Effector CD8-positive, alpha-beta T cell (primary cell): ENCODE data around the gene EVPL.
"Not testable (repeated sequence)": the region's sequence is repeated elsewhere in the genome, so short reads cannot be mapped to it uniquely, and the experiment has no call there.

Experiments
- DNase-seq: peaks from one replicate; lab custom pipeline; 2025; lab: John Stamatoyannopoulos, UW
- total RNA-seq, 4 experiments: gene quantifications; one replicate each; lab custom pipeline; 2026; lab: John Stamatoyannopoulos, UW

Gene EVPL
- 0 to 1.4 (median 0.18) reads per million in 4 experiments for total RNA-seq

- no peak for DNase-seq
Measured at GRCh38 chr17:76027159-76027839, at the start of gene EVPL. EVPL (minus strand) TSS chr17:76027306; CDS start chr17:76027198, 108 bp downstream.

- no peak for DNase-seq
Measured at GRCh38 chr17:76076146-76076764, 49.1 kb upstream of the EVPL start.

- no peak for DNase-seq
Measured at GRCh38 chr17:76075364-76076145, 48.4 kb upstream of the EVPL start.

GRCh38 chr17:76074390-76075363 lies 47.6 kb upstream of the EVPL start, which contains the start of gene GALR2:
GALR2 (plus strand) TSS chr17:76074781; CDS start chr17:76074884, 103 bp downstream.
- no peak for DNase-seq

GRCh38 chr17:76072148-76072858 lies 45.2 kb upstream of the EVPL start, which contains the start of gene SRP68:
SRP68 (minus strand) TSS chr17:76072517; CDS start chr17:76072491, 26 bp downstream.
- peak; percentile 62 for DNase-seq

GRCh38 chr17:76071531-76072147 lies 44.5 kb upstream of the EVPL start:
- DNase-seq = no peak

- no peak for DNase-seq
Measured at GRCh38 chr17:76065775-76066174, 38.7 kb upstream of the EVPL start.

GRCh38 chr17:76063875-76064546 lies 36.9 kb upstream of the EVPL start:
- DNase-seq = no peak

- DNase-seq = not testable (repeated sequence)
Measured at GRCh38 chr17:76058264-76058663, 31.2 kb upstream of the EVPL start.

- no peak for DNase-seq
Measured at GRCh38 chr17:76056882-76057281, 29.8 kb upstream of the EVPL start.

GRCh38 chr17:76054112-76054476 lies 27.0 kb upstream of the EVPL start:
- no peak for DNase-seq

- no peak for DNase-seq
Measured at GRCh38 chr17:76053246-76054111, 26.4 kb upstream of the EVPL start.

- no peak for DNase-seq
Measured at GRCh38 chr17:76051561-76051960, 24.5 kb upstream of the EVPL start.

GRCh38 chr17:76050538-76051467 lies 23.7 kb upstream of the EVPL start:
- no peak for DNase-seq

- no peak for DNase-seq
Measured at GRCh38 chr17:76049836-76050537, 22.9 kb upstream of the EVPL start.

GRCh38 chr17:76049239-76049638 lies 22.1 kb upstream of the EVPL start:
- DNase-seq = no peak

GRCh38 chr17:76048711-76049110 lies 21.6 kb upstream of the EVPL start:
- no peak for DNase-seq
